Ishikawa (cell line): Measurements from ENCODE around the gene GATA1.

Experiments used
- CEBPB ChIP-seq: IDR thresholded peaks from 2 replicates; pipeline ENCODE4 v1.6.1; 2012
- RAD21 ChIP-seq: IDR thresholded peaks from 2 replicates; pipeline ENCODE4 v1.6.1; 2012; ENCODE audit warnings: low read depth
- ZBTB7A ChIP-seq: IDR thresholded peaks from 2 replicates; pipeline ENCODE4 v1.6.1; 2012; ENCODE audit warnings: low read depth
- TF ChIP-seq, protein P1 (sequence below): IDR thresholded peaks from 2 replicates; pipeline ENCODE4 v1.6.1; 2012

DNA sequence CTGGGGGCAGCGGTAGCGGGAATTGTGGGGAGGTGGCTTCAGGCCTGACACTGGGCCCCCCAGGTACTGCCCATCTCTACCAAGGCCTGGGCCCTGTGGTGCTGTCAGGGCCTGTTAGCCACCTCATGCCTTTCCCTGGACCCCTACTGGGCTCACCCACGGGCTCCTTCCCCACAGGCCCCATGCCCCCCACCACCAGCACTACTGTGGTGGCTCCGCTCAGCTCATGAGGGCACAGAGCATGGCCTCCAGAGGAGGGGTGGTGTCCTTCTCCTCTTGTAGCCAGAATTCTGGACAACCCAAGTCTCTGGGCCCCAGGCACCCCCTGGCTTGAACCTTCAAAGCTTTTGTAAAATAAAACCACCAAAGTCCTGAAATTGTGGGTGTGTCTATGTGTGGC, 7.5 kb downstream of the GATA1 start:
- TF ChIP-seq, protein P1, sequence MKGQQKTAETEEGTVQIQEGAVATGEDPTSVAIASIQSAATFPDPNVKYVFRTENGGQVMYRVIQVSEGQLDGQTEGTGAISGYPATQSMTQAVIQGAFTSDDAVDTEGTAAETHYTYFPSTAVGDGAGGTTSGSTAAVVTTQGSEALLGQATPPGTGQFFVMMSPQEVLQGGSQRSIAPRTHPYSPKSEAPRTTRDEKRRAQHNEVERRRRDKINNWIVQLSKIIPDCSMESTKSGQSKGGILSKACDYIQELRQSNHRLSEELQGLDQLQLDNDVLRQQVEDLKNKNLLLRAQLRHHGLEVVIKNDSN = no peak
- TF ChIP-seq CEBPB (no peak), ZBTB7A (no peak), RAD21 (no peak)
